ENCODE results near the gene CCNG2.
A peak's percentile ranks its signal among the peaks of the same experiment; 100 is the strongest.
"Not testable (repeated sequence)": the region's sequence is repeated elsewhere in the genome, so short reads cannot be mapped to it uniquely, and the experiment has no call there.

CCNG2 gene

GRCh38 chr4:77156912-77157858 is at the start of gene CCNG2:
Gene CCNG2 (plus strand): TSS chr4:77157207. CDS start chr4:77158533, 1,326 bp downstream.
- peak; percentile 81 for DNase-seq

GRCh38 chr4:77110730-77111129 is 46.3 kb upstream of the CCNG2 start:
- no peak for DNase-seq

GRCh38 chr4:77113069-77113468 is 43.9 kb upstream of the CCNG2 start:
- no peak for DNase-seq

GRCh38 chr4:77117721-77118120 is 39.3 kb upstream of the CCNG2 start:
- no peak for DNase-seq

- no peak for DNase-seq
These were observed 36.0 kb upstream of the CCNG2 start for GRCh38 chr4:77120886-77121508.

GRCh38 chr4:77121736-77122240 is 35.2 kb upstream of the CCNG2 start:
- no peak for DNase-seq

GRCh38 chr4:77122656-77123055 is 34.4 kb upstream of the CCNG2 start:
- DNase-seq: no peak

- DNase-seq: no peak
These were observed 33.6 kb upstream of the CCNG2 start for GRCh38 chr4:77123411-77123810.

GRCh38 chr4:77124576-77124975 is 32.4 kb upstream of the CCNG2 start:
- DNase-seq: no peak

- DNase-seq: no peak
These were observed 31.0 kb upstream of the CCNG2 start for GRCh38 chr4:77125961-77126360.

GRCh38 chr4:77126809-77127208 is 30.2 kb upstream of the CCNG2 start:
- no peak for DNase-seq

GRCh38 chr4:77127215-77127614 is 29.8 kb upstream of the CCNG2 start:
- DNase-seq: no peak

- no peak for DNase-seq
These were observed 29.0 kb upstream of the CCNG2 start for GRCh38 chr4:77127837-77128621.

- DNase-seq: no peak
These were observed 24.2 kb upstream of the CCNG2 start for GRCh38 chr4:77132652-77133312.

- DNase-seq: not testable (repeated sequence)
These were observed 19.6 kb upstream of the CCNG2 start for GRCh38 chr4:77137448-77137847.

- DNase-seq: no peak
These were observed 14.9 kb upstream of the CCNG2 start for GRCh38 chr4:77141964-77142645.

- no peak for DNase-seq
These were observed 14.4 kb upstream of the CCNG2 start for GRCh38 chr4:77142646-77143028.

- no peak for DNase-seq
These were observed 13.9 kb upstream of the CCNG2 start for GRCh38 chr4:77143091-77143490.

- DNase-seq: no peak
These were observed 11.2 kb upstream of the CCNG2 start for GRCh38 chr4:77145842-77146185.

GRCh38 chr4:77146186-77147078 is 10.6 kb upstream of the CCNG2 start:
- no peak for DNase-seq

Data from NCI-H226 (cell line).